KG1 (cell line): ENCODE results near the gene STAB1.

Source experiments
- DNase-seq: peaks from one replicate; lab custom pipeline; 2025; lab: John Stamatoyannopoulos, UW

Gene STAB1

GRCh38 chr3:52509753-52510328 lies 14.7 kb downstream of the STAB1 start:
- no peak for DNase-seq

DNA sequence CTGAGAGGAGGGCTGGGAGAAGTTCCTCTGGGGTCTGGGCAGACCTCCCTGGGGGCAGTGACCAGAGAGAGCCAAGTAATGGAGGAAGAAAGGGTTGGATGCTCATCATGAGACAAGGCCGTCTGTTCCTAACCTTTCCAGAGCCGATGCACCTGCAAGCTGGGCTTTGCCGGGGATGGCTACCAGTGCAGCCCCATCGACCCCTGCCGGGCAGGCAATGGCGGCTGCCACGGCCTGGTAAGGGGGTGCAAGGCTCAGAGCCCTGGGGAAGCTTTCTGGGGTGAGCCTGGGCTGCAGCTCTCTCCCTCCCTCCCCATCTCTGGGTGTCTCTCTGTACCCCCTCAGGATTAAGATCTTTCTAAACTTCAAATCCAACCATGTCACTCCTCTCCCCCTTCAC lies 16.4 kb downstream of the STAB1 start:
- DNase-seq = no peak

- DNase-seq = no peak
These were observed 17.0 kb downstream of the STAB1 start for GRCh38 chr3:52512105-52512504.

DNA sequence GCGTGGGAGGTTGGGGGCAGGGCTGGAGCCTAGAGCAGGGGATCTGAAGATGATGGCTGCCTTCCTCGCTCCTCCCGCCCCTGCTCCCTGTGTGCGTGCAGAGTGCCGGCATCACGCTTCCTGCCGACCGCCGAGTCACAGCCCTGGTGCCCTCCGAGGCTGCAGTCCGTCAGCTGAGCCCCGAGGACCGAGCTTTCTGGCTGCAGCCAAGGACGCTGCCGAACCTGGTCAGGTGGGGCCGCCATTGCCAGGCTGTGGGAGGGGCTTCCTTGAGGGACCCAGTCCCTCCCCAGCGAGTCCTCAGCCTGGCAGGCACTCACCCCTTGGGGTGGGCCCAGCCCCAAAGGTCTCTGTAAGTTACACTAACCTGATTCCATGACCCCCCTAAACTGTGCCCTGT lies 17.6 kb downstream of the STAB1 start:
- DNase-seq = no peak

- no peak for DNase-seq
These were observed 18.1 kb downstream of the STAB1 start for GRCh38 chr3:52513281-52513680.

GRCh38 chr3:52514576-52514975 lies 19.4 kb downstream of the STAB1 start:
- DNase-seq = no peak

DNA sequence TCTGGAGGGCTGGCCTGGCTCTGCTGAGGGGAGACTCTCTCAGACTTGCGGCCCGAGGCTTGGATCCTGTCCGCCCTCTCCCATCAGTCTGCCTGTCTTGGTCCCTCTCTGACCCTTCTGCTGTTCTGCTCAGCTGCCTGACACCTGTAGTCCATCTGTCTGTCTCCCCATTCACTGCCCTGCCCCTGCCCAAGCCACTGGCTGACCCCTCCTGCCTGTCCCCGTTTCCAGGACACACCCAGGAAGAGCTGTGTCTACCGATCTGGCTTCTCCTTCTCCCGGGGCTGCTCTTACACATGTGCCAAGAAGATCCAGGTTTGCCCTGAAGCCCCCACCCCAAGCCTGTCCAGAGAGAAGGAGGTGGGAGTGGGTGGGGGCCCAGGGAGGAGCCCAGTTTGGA lies 20.1 kb downstream of the STAB1 start:
- DNase-seq = no peak

DNA sequence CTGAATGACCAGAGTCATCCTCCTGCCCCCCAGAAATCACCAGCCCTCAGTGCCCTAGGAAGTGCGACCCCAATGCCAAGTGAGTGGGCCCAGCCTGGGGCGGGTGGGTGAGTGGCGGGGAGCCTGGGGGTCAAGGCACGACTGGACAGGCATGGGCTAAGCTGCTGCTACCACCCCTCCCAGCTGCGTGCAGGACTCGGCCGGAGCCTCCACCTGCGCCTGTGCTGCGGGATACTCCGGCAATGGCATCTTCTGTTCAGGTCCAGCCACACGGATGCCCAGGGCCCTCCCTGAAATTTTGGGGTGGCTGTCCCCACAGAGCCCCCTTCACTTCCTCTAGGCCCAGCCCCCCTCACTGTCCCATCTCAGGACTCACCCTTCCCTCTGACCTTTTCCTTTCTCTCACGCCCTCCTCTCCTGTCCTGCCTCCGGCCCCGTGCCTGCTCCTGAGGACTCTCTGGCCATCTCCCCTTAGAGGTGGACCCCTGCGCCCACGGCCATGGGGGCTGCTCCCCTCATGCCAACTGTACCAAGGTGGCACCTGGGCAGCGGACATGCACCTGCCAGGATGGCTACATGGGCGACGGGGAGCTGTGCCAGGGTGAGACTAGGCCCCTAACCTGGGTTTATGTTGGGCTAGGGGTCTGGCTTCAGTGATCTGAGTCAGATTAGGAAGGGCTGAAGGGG lies 21.5 kb downstream of the STAB1 start:
- no peak for DNase-seq

DNA sequence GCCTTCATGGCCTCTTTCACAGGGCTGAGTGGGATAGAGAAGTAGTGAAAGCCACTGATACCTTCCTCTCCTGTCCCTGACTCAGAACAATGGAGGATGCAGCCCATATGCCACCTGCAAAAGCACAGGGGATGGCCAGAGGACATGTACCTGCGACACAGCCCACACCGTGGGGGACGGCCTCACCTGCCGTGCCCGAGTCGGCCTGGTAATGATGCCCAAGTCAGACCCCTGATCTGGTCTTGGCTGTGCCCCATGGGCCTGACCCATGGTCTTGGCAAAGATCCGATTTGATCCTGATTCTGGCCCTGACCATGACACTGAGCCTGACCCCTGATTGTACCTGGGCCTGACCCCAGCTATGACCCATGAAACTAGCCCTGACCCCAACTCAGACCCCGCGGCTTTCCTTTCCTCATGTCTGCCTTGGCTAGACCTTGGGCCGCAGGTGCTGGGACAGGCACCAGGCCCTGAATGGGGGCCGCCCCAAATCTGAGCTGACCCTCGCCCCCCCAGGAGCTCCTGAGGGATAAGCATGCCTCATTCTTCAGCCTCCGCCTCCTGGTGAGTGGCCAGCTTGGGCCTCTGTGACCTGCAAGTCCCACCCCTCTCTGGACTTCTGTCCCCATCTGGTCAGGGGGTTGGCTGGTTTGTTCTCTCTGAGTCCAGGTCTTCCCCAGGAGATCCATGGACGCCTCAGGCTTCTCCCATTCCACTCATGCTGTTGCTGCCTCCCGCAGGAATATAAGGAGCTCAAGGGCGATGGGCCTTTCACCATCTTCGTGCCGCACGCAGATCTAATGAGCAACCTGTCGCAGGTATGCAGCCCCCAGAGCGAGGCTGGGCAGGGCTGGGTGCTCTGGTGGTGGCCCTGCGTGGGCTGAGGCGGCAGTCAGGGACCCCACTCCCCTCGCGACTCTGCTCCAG lies 22.9 kb downstream of the STAB1 start:
- DNase-seq = no peak

DNA sequence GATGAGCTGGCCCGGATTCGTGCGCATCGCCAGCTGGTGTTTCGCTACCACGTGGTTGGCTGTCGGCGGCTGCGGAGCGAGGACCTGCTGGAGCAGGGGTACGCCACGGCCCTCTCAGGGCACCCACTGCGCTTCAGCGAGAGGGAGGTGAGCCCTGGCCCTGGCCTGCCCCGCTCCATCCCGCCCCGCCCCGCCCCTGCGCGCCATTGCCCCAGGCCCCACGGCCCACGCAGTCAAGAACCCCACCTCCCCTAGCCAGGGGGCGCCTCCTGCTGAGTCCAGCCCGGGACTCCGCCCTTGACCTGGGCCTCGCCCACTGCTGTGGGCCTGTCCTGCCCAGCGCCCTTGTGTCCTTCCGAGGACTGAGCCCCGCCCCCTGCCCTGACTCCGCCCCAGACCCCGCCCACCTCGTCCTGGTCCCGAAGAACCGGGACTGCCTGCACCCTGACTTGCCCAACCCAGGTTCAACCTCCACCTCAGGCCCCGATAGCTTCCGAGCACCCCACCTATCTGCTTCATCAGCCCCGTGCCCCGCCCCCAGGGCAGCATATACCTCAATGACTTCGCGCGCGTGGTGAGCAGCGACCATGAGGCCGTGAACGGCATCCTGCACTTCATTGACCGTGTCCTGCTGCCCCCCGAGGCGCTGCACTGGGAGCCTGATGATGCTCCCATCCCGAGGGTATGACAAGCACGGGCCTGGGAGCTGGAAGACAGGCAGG lies 23.7 kb downstream of the STAB1 start:
- DNase-seq = no peak

DNA sequence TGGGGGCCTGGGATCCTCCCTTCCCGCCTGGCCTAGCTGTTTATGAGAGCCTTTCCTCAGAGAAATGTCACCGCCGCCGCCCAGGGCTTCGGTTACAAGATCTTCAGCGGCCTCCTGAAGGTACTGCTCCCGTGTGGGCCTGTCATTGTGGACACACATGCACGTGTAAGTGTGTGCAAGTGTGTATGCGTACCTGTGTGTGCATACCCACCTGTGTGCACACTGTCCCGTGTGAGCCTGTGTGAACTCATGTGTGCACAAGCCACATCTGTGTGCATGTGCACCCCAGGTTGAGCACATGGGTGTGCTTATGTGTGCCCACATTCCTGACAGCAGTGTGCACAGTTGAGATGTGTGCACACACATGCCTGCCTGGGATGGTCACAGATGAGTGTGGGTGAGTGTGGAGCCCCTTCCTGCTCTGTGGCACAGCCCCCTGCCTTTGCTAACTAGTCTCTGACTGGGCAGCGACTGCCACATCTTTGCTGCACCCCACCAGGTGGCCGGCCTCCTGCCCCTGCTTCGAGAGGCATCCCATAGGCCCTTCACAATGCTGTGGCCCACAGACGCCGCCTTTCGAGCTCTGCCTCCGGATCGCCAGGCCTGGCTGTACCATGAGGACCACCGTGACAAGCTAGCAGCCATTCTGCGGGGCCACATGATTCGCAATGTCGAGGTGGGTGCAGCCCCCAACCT lies 24.5 kb downstream of the STAB1 start:
- no peak for DNase-seq

DNA sequence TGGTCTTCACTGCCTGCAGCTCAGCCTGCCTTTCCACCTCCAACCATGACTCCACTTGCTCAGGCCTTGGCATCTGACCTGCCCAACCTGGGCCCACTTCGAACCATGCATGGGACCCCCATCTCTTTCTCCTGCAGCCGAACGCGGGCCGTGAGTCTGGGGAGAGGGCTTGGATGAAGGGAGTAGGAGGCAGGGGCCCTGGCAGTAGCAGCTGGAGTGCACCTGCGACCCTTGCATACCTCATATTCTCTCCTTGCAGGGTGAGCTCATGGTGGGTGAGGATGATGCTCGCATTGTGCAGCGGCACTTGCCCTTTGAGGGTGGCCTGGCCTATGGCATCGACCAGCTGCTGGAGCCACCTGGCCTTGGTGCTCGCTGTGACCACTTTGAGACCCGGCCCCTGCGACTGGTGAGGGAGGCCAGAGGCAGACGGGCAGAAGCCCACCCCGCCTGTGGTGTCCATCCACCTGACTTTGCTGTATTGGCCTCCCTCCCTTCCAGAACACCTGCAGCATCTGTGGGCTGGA lies 25.1 kb downstream of the STAB1 start:
- no peak for DNase-seq

- no peak for DNase-seq
These were observed 25.8 kb downstream of the STAB1 start for GRCh38 chr3:52520716-52521487.

DNA sequence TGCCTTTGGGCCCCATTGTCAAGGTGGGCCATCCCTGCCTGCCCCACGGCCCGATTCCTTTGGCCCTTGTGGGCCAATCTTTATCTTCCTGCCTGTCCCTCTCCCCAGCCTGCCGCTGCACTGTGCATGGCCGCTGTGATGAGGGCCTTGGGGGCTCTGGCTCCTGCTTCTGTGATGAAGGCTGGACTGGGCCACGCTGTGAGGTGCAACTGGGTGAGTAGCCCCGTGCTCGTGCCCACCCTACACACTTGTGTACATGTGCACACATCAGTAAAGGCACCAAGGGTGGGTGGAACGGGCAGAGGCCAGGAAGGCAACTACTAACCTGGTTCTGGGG lies 26.3 kb downstream of the STAB1 start:
- no peak for DNase-seq

GRCh38 chr3:52521881-52522650 lies 26.9 kb downstream of the STAB1 start:
- DNase-seq = no peak

- no peak for DNase-seq
These were observed 27.6 kb downstream of the STAB1 start for GRCh38 chr3:52522651-52523251.

- no peak for DNase-seq
These were observed 28.5 kb downstream of the STAB1 start for GRCh38 chr3:52523386-52524257.

- no peak for DNase-seq
These were observed 29.2 kb downstream of the STAB1 start for GRCh38 chr3:52524258-52524751.
